IPS DF 6.9 (cell line): ENCODE measurements around the gene CHP2.
"Not testable (repeated sequence)": the region's sequence is repeated elsewhere in the genome, so short reads cannot be mapped to it uniquely, and the experiment has no call there.

ENCODE experiments used
- DNase-seq: peaks from one replicate; pipeline ENCODE4 v3.0.0-alpha.2; 2013; ENCODE audit warnings: low read depth, low spot score
- H3K27ac ChIP-seq: one replicate; pipeline ENCODE4 v1.5.1; 2013; ENCODE audit warnings: low read length, control low read depth
- H3K27me3 ChIP-seq: 2 replicates; pipeline ENCODE4 v1.6.1; 2013; ENCODE audit warnings: mild to moderate bottlenecking, low read length; ENCODE audit not compliant: control insufficient read depth, insufficient read depth
- H3K36me3 ChIP-seq: 2 replicates; pipeline ENCODE4 v1.6.1; 2013; ENCODE audit warnings: low read length; ENCODE audit not compliant: control insufficient read depth, insufficient read depth
- H3K4me1 ChIP-seq: 2 replicates; pipeline ENCODE4 v1.6.1; 2013; ENCODE audit warnings: low read length; ENCODE audit not compliant: control insufficient read depth, insufficient read depth
- H3K4me3 ChIP-seq: 2 replicates; pipeline ENCODE4 v1.5.1; 2013; ENCODE audit warnings: mild to moderate bottlenecking, low read length
- H3K9me3 ChIP-seq: 2 replicates; pipeline ENCODE4 v1.6.1; 2013; ENCODE audit warnings: low read length, inconsistent platforms; ENCODE audit not compliant: control insufficient read depth, insufficient read depth
- WGBS: extraction: QIAGEN DNeasy Blood & Tissue Kit; methylation state at CpG from one replicate; pipeline ENCODE4 v1.1.7; 2013; ENCODE audit warnings: mixed read lengths, missing lambda C conversion rate; ENCODE audit not compliant: insufficient read length, insufficient coverage; 5-methylcytosine and 5-hydroxymethylcytosine counted together

CHP2 gene

DNA sequence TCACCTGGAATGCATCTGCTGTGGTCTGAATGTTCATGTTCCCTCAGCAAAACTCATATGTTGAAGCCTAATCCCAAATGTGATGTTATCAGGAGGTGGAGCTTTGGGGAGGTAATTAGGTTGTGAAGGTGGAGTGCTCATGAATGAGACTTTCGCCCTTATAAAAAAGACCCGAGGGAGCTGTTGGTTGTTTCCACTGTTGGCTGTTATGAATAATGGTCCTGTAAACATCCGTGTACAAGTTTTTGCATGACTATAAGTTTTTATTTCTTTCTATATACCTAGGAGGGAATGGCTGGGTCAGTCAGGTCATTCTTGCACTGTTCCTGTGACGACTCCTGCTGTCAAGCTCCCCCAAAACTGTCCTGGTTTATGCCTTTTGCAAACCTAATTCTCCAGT lies 9.6 kb upstream of the CHP2 start:
- H3K27me3 ChIP-seq = no peaks in the 10 kb centered on the region
- H3K36me3 ChIP-seq = no peaks in the 10 kb centered on the region
- H3K4me3 ChIP-seq = no peak overlapping the region
- no peak for DNase-seq
- no peaks in the 10 kb centered on the region for H3K9me3 ChIP-seq
- no peaks in the 10 kb centered on the region; the same call in 1 of the 2 replicates for H3K4me1 ChIP-seq
- no CpG with 5 or more reads among the region's 4 CpGs for WGBS
- no peak overlapping the region for H3K27ac ChIP-seq

DNA sequence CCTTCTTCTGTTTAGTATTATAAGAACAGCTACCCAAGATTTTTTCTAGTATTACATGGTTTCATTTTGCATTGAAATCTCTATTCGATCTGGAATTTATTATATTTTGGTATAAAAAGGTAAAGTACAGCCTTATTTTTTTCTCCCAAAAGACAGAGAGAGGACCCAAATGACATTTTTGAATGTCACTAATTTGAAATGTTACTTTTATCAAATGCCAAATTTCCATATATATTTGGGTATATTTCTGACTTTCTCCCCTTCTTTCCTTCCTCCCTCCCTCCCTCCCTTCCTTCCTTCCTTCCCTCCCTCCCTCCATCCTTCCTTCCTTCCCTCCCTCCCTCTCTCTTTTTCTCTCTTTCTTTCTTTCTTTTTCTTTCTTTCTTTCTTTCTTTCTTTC lies 6.2 kb upstream of the CHP2 start:
- no peak overlapping the region for H3K4me3 ChIP-seq
- no peaks in the 10 kb centered on the region for H3K4me1 ChIP-seq
- no peaks in the 10 kb centered on the region for H3K36me3 ChIP-seq
- H3K27me3 ChIP-seq = no peaks in the 10 kb centered on the region
- H3K27ac ChIP-seq = no peak overlapping the region
- WGBS = no CpG with 5 or more reads among the region's 1 CpG
- no peak for DNase-seq
- H3K9me3 ChIP-seq = no peaks in the 10 kb centered on the region

DNA sequence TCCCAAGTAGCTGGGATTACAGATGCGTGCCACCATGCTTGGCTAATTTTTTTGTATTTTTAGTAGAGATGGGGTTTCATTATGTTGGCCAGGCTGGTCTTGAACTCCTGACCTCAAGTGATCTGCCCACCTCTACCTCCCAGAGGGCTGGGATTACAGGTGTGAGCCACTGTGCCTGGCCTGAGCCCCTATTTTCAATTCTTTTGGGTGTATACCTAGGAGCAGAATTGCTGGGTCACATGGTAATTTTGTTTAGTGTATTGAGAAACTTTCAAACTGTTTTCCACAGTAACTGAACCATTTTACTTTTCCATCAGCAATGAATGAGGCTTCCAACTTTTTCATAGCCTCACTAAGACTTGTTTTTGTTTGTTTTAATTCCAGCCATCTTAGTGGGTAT lies 3.8 kb upstream of the CHP2 start:
- WGBS = no CpG with 5 or more reads among the region's 1 CpG
- H3K27me3 ChIP-seq, H3K27ac ChIP-seq, H3K4me3 ChIP-seq, H3K9me3 ChIP-seq, H3K4me1 ChIP-seq, DNase-seq, H3K36me3 ChIP-seq: not testable (repeated sequence)

DNA sequence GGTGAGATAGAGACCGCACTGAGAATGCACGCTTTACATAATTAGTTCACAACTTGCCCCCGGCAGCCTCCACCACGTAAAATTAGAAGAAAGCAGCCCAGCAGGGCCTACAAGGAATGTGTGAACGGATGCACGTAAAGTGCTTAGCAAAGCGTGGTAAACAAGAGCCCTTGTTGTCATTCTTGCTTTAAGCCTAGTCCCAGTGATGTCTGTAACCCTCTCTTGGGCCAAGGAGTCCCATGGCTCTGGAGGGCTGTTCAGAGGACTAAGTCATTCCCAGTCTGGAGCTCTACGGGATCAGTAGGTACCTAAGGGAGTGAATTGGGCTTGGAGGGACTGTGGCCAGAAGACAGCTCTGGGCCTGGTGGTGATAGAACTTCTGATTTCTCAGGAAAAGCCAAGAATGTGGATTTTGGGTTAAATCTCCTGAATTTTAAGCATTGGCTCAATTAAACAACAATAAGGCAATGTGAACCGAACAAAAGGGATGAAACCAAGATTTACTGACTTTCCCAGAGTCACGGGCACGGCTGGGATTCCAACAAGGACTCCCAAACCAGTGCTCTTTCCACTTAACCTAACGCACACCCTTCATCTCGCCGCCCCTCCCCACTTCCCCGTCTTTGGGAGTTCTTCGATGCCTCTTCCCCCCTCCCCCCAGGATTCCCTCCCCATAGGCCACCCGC lies 775 bp upstream of the CHP2 start:
- no peak overlapping the region for H3K27ac ChIP-seq
- no peaks in the 10 kb centered on the region; the same call in 1 of the 2 replicates for H3K36me3 ChIP-seq
- H3K27me3 ChIP-seq = peaks cover 6% of the 10 kb centered on the region; the same call in 1 of the 2 replicates
- no peaks in the 10 kb centered on the region for H3K4me1 ChIP-seq
- no CpG with 5 or more reads among the region's 17 CpGs for WGBS
- no peaks in the 10 kb centered on the region for H3K9me3 ChIP-seq
- no peak for DNase-seq
- peak overlapping the region; percentile 67; the same call in 1 of the 2 replicates for H3K4me3 ChIP-seq

DNA sequence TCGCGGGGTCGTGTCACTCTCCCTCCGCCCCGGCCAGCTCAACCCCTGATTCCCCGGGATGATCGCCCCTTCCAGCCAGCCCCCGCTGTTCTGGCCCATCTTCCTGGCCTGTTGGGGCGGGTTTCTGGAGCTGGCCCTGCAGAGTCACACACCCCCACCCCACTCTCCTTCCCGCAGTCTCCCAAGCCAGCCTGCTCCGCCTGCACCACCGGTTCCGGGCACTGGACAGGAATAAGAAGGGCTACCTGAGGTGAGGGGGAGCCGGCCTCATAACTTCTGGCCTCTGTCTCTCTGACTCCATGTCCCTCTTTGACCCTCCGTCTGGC lies 621 bp downstream of the CHP2 start:
- Histone ChIP-seq H3K27me3 (peaks cover 6% of the 10 kb centered on the region; the same call in 1 of the 2 replicates), H3K4me1 (no peaks in the 10 kb centered on the region), H3K27ac (no peak overlapping the region), H3K4me3 (no peak overlapping the region; the same call in 1 of the 2 replicates), H3K36me3 (no peaks in the 10 kb centered on the region; the same call in 1 of the 2 replicates), H3K9me3 (no peaks in the 10 kb centered on the region)
- no CpG with 5 or more reads among the region's 15 CpGs for WGBS
- DNase-seq = no peak

DNA sequence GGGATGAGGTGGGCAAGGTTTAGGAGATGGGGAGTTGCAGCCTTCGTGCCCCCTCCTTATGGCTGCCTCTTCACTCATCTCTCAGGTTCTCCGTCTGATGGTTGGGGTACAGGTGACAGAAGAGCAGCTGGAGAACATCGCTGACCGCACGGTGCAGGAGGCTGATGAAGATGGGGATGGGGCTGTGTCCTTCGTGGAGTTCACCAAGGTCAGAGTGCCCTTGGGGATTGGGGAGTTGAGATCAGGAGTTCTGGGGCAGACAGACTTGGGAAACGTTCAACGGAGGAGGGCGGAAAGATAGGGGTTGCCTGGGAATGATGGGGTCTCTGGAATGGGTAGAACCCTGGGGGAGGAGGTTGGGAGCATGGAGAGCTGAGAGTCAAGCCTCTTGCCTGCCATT lies 2.3 kb downstream of the CHP2 start:
- Histone ChIP-seq H3K27me3 (peaks cover 6% of the 10 kb centered on the region; the same call in 1 of the 2 replicates), H3K36me3 (no peaks in the 10 kb centered on the region; the same call in 1 of the 2 replicates), H3K9me3 (no peaks in the 10 kb centered on the region), H3K27ac (no peak overlapping the region), H3K4me3 (no peak overlapping the region), H3K4me1 (no peaks in the 10 kb centered on the region)
- DNase-seq = no peak
- WGBS = no CpG with 5 or more reads among the region's 9 CpGs

DNA sequence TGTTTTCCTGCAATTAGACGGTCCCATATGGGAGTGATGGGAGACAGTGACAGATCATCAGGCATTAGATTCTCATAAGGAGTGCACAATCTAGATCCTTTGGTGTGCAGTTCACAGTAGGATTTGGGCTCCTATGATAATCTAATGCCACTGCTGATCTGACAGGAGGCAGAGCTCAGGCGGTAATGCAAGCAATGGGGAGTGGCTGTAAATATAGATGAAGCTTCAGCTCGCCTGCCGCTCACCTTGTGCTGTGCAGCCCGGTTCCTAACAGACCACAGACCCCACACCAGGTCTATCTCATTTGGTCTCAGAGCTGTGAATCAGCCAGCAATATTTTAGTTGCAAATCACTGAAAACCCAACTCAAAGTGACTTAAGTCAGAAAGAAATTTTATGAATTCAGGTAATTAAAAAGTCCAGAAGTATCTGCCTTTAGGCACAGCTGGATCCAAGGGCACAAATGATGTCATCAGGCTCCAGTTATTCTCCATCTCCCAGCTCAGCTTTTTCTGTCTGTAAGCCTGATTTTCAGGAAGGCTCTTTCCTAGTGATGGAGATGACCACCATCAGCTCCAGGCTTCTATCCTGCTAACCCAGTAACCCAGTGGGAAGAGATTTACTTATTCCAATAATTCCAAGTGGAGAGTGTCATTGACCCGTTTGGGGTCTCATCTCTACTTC lies 3.3 kb downstream of the CHP2 start:
- WGBS = no CpG with 5 or more reads among the region's 6 CpGs
- DNase-seq = no peak
- Histone ChIP-seq H3K36me3 (no peaks in the 10 kb centered on the region; the same call in 1 of the 2 replicates), H3K4me3 (no peak overlapping the region), H3K27me3 (peaks cover 6% of the 10 kb centered on the region; the same call in 1 of the 2 replicates), H3K9me3 (no peaks in the 10 kb centered on the region), H3K4me1 (no peaks in the 10 kb centered on the region), H3K27ac (no peak overlapping the region)

DNA sequence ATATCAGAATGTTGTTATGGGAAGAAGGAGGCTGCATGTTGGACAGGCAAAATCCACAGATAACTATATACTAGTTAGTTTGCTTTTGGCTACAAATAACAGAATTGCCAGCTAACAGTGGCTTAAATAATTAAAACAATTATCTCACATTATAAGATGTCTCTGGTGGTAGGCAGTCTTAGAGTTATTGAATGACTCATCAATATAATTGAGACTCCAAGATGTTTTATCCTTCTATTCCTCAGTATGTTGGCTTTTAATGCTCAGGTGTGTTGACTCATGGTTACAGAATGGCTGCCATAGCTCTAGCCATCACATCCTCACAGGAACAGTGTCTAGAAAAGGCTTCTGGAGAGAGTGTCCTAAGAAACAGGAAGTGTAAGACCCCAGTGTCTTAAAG lies 11.1 kb downstream of the CHP2 start:
- no peak overlapping the region for H3K4me3 ChIP-seq

DNA sequence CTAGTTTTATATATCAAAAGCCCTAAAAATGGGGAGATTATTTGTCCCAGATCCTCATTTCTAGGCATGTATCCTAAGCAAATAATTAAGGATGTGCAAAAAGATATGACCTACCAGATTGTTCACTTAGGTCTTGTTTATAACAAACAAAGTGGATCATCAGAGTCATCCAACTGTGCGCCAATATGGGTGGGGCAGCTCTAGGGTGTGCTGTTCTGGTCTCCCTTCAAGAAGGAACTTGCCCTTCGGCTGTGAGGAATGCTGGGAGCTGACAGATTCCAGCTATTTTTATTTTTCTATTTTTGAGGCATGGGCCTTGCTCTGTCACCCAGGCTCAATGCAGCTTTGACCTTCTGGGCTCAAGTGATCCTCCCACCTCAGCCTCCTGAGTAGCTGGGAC lies 13.8 kb downstream of the CHP2 start:
- H3K4me1 ChIP-seq = no peaks in the 10 kb centered on the region
- no peak overlapping the region for H3K27ac ChIP-seq
- no peaks in the 10 kb centered on the region for H3K27me3 ChIP-seq
- no peak overlapping the region for H3K4me3 ChIP-seq
- WGBS = no CpG with 5 or more reads among the region's 2 CpGs
- DNase-seq = no peak
- no peaks in the 10 kb centered on the region for H3K9me3 ChIP-seq
- H3K36me3 ChIP-seq = no peaks in the 10 kb centered on the region

More for the DNA sequence above, 11.1 kb downstream of the CHP2 start:
- Histone ChIP-seq H3K36me3 (no peaks in the 10 kb centered on the region), H3K27me3 (no peaks in the 10 kb centered on the region), H3K4me1 (no peaks in the 10 kb centered on the region), H3K27ac (no peak overlapping the region), H3K9me3 (no peaks in the 10 kb centered on the region)
- DNase-seq = no peak

DNA sequence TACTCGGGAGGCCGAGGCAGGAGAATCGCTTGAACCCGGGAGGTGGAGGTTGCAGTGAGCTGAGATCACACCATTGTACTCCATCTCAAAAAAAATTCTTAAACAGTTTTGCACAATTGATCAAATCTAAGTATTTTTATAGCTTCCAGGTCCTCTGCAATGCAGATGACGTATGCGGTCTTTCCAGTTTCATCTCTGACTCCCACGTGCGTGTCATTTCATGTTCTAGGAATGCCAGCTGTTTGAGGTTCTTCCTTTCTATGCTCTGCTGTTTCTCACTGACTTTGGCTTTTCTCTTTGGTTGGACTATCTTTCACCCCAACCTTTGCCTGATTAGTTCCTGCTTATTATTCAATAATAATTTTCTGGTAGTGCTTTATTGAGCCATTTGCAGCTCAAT lies 16.2 kb downstream of the CHP2 start:
- no peak for DNase-seq
- Histone ChIP-seq H3K4me1 (no peaks in the 10 kb centered on the region), H3K27ac (no peak overlapping the region), H3K9me3 (no peaks in the 10 kb centered on the region), H3K36me3 (no peaks in the 10 kb centered on the region), H3K27me3 (no peaks in the 10 kb centered on the region), H3K4me3 (no peak overlapping the region)
- WGBS = no CpG with 5 or more reads among the region's 8 CpGs

DNA sequence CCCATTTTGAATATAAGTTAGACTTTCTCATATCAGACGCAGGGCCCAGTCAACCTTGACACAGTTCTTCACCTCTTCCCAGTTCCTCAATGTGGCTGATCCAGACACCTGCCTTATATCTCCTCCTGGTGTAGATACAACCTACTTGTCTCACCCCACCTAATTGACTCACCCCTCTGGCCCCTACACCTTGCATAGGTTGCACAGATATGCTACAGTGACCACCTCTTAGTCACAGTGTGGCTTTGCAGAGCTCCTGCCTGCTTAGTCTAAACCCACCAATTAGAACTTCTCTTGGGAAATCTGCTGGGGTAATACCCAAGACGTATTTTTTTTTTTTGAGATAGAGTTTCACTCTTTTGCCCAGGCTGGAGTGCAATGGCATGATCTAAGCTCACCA lies 16.8 kb downstream of the CHP2 start:
- no peak overlapping the region for H3K27ac ChIP-seq
- H3K4me3 ChIP-seq = no peak overlapping the region
- no CpG with 5 or more reads among the region's 2 CpGs for WGBS
- no peaks in the 10 kb centered on the region for H3K27me3 ChIP-seq
- no peaks in the 10 kb centered on the region for H3K36me3 ChIP-seq
- H3K4me1 ChIP-seq = no peaks in the 10 kb centered on the region
- no peaks in the 10 kb centered on the region for H3K9me3 ChIP-seq
- DNase-seq = no peak
